Activated CD4-positive, alpha-beta T cell treated with anti-CD3 and anti-CD28 coated beads, Interleukin-10, Interleukin-2, amounts not matched to agents 100 ng/mL and 50 ng/mL, durations not matched to agents 16 hours and 8 hours (primary cell): ENCODE measurements around the gene HMGN2.
"Not testable (repeated sequence)": the region's sequence is repeated elsewhere in the genome, so short reads cannot be mapped to it uniquely, and the experiment has no call there.

Source experiments
- DNase-seq: peaks from one replicate; pipeline ENCODE4 v3.0.0-alpha.2; 2020

Gene HMGN2

GRCh38 chr1:26477446-26478152, 5.4 kb downstream of the HMGN2 start:
- DNase-seq = peak; percentile 20

GRCh38 chr1:26478159-26478558, 5.9 kb downstream of the HMGN2 start:
- no peak for DNase-seq

GRCh38 chr1:26478988-26479387, 6.7 kb downstream of the HMGN2 start:
- no peak for DNase-seq

- no peak for DNase-seq
Measured at GRCh38 chr1:26482921-26483320, 10.7 kb downstream of the HMGN2 start.

- DNase-seq = no peak
Measured at GRCh38 chr1:26483980-26484379, 11.7 kb downstream of the HMGN2 start.

GRCh38 chr1:26490155-26490554, 17.9 kb downstream of the HMGN2 start:
- no peak for DNase-seq

GRCh38 chr1:26493267-26493666, 21.0 kb downstream of the HMGN2 start:
- DNase-seq = no peak

GRCh38 chr1:26493938-26494337, 21.7 kb downstream of the HMGN2 start:
- no peak for DNase-seq

GRCh38 chr1:26496861-26497260, 24.6 kb downstream of the HMGN2 start:
- no peak for DNase-seq

GRCh38 chr1:26498894-26499293, 26.7 kb downstream of the HMGN2 start:
- no peak for DNase-seq

GRCh38 chr1:26500488-26501175, 28.4 kb downstream of the HMGN2 start:
- DNase-seq = peak; percentile 95

GRCh38 chr1:26510711-26511110, 38.5 kb downstream of the HMGN2 start:
- not testable (repeated sequence) for DNase-seq

- DNase-seq = not testable (repeated sequence)
Measured at GRCh38 chr1:26515836-26516235, 43.6 kb downstream of the HMGN2 start.

GRCh38 chr1:26516987-26517765, 44.9 kb downstream of the HMGN2 start:
- no peak for DNase-seq

GRCh38 chr1:26517766-26518049, 45.5 kb downstream of the HMGN2 start:
- DNase-seq = no peak

GRCh38 chr1:26518355-26518754, 46.1 kb downstream of the HMGN2 start:
- no peak for DNase-seq

GRCh38 chr1:26520339-26520738, 48.1 kb downstream of the HMGN2 start:
- DNase-seq = no peak

GRCh38 chr1:26521669-26522030, 49.4 kb downstream of the HMGN2 start:
- no peak for DNase-seq

GRCh38 chr1:26522073-26522472, 49.8 kb downstream of the HMGN2 start:
- DNase-seq = no peak

GRCh38 chr1:26524181-26524580, 51.9 kb downstream of the HMGN2 start:
- no peak for DNase-seq
